Lung (tissue), 12 donors: Measurements from ENCODE around the gene RAB44. TPM values are rescaled to one million over a fixed set of nuclear protein-coding genes. Genes with fewer than 3 reads are reported as not detected.

Experiments used
- ATAC-seq: fragments of 200-7000 bp; cut with Tn5 transposase; one replicate; pipeline ENCODE4 v1.9.1; 2020; ENCODE audit warnings: moderate number of reproducible peaks; ENCODE audit not compliant: insufficient read depth, low FRiP score
- DNase-seq, 3 donors: peaks; one replicate each; pipeline ENCODE4 v3.0.0-alpha.2; 2013 to 2017
- H3K27ac ChIP-seq, 2 donors: one replicate each; pipeline ENCODE4 v1.5.1; 2013; ENCODE audit warnings: mild to moderate bottlenecking in 2 of 2, moderate library complexity in 2 of 2, control low read depth in 1 of 2, inconsistent platforms in 1 of 2, low read depth in 1 of 2, low read length in 1 of 2
- H3K27me3 ChIP-seq, 3 donors: one replicate each; pipeline ENCODE4 v1.5.1; 2013; ENCODE audit warnings: low read length in 2 of 3; ENCODE audit not compliant: control insufficient read depth in 3 of 3, insufficient read depth in 3 of 3
- H3K36me3 ChIP-seq, 4 donors: one replicate each; pipeline ENCODE4 v1.5.1; 2013; ENCODE audit warnings: low read length in 4 of 4, mild to moderate bottlenecking in 1 of 4, moderate library complexity in 1 of 4; ENCODE audit not compliant: control insufficient read depth in 4 of 4, insufficient read depth in 4 of 4
- H3K4me1 ChIP-seq, 5 donors: one replicate each; pipeline ENCODE4 v1.5.1; 2013; ENCODE audit warnings: low read length in 5 of 5, mild to moderate bottlenecking in 2 of 5, moderate library complexity in 1 of 5; ENCODE audit not compliant: control insufficient read depth in 5 of 5, insufficient read depth in 5 of 5
- H3K4me3 ChIP-seq: one replicate; pipeline ENCODE4 v1.5.1; 2013; ENCODE audit warnings: mild to moderate bottlenecking, control low read depth, moderate library complexity
- H3K9ac ChIP-seq, 2 donors: one replicate each; pipeline ENCODE4 v1.5.1; 2013; ENCODE audit warnings: low read length in 2 of 2, control low read depth in 1 of 2; ENCODE audit not compliant: insufficient read depth in 1 of 2
- H3K9me3 ChIP-seq, 4 donors: one replicate each; pipeline ENCODE4 v1.5.1; 2013; ENCODE audit warnings: low read length in 3 of 4, mild to moderate bottlenecking in 1 of 4, moderate library complexity in 1 of 4; ENCODE audit not compliant: control insufficient read depth in 4 of 4, insufficient read depth in 3 of 4
- WGBS, 2 donors: extraction: QIAGEN DNeasy Blood & Tissue Kit; methylation state at CpG; one replicate each; pipeline ENCODE4 v1.1.7; 2013; 5-methylcytosine and 5-hydroxymethylcytosine counted together
- polyA plus RNA-seq, 2 donors: library from polyadenylated mRNA; stranded (reverse); fragments of 200-250 nt; gene quantifications; one replicate each; pipeline ENCODE4 v1.2.1, GENCODE V29; 2013
- total RNA-seq, 2 donors: library from RNA; depleted of rRNA in 1 of 2; stranded (reverse); fragments of >200 nt in 1 of 2; gene quantifications; one replicate each; pipeline ENCODE4 v1.2.1, GENCODE V29; 2014 to 2021
- TF ChIP-seq, protein P1 (sequence below): IDR thresholded peaks from 2 replicates; pipeline ENCODE4 v1.5.1; 2012; ENCODE audit warnings: mild to moderate bottlenecking; ENCODE audit errors: control extremely low read depth, extremely low read depth
- donor health status: control.
- donor health status: control.
- donor health status: Bipolar disorder and iron deficiency.
- donor health status: healthy.
- donor health status: DM: yes; HTN: yes; CAD: no.

RAB44 gene
- total and polyA plus RNA-seq, 4 donors = 0.26 to 1.5 (median 0.91) TPM

GRCh38 chr6:36688739-36689075 is 8.9 kb upstream of the RAB44 start:
- H3K27ac ChIP-seq = no peak overlapping the region
- no peak overlapping the region for H3K9ac ChIP-seq
- TF ChIP-seq, protein P1, sequence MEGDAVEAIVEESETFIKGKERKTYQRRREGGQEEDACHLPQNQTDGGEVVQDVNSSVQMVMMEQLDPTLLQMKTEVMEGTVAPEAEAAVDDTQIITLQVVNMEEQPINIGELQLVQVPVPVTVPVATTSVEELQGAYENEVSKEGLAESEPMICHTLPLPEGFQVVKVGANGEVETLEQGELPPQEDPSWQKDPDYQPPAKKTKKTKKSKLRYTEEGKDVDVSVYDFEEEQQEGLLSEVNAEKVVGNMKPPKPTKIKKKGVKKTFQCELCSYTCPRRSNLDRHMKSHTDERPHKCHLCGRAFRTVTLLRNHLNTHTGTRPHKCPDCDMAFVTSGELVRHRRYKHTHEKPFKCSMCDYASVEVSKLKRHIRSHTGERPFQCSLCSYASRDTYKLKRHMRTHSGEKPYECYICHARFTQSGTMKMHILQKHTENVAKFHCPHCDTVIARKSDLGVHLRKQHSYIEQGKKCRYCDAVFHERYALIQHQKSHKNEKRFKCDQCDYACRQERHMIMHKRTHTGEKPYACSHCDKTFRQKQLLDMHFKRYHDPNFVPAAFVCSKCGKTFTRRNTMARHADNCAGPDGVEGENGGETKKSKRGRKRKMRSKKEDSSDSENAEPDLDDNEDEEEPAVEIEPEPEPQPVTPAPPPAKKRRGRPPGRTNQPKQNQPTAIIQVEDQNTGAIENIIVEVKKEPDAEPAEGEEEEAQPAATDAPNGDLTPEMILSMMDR = no peak
- H3K9me3 ChIP-seq = peaks cover 0 to 2% (median 0%) of the 10 kb centered on the region in 4 donors
- ATAC-seq (no peak), DNase-seq (no peak)
- no peaks in the 10 kb centered on the region for H3K27me3 ChIP-seq
- WGBS, 2 donors = 91 to 97% methylated on average over 5 of the region's 5 CpGs
- peaks cover 0 to 5% (median 0%) of the 10 kb centered on the region in 5 donors for H3K4me1 ChIP-seq
- H3K36me3 ChIP-seq = peaks cover 0 to 29% (median 12%) of the 10 kb centered on the region in 4 donors
- H3K4me3 ChIP-seq = no peak overlapping the region

GRCh38 chr6:36691011-36691410 is 6.6 kb upstream of the RAB44 start:
- TF ChIP-seq, protein P1 = no peak
- 89 to 94% methylated on average over 4 of the region's 4 CpGs for WGBS, 2 donors
- H3K27me3 ChIP-seq = no peaks in the 10 kb centered on the region

DNA sequence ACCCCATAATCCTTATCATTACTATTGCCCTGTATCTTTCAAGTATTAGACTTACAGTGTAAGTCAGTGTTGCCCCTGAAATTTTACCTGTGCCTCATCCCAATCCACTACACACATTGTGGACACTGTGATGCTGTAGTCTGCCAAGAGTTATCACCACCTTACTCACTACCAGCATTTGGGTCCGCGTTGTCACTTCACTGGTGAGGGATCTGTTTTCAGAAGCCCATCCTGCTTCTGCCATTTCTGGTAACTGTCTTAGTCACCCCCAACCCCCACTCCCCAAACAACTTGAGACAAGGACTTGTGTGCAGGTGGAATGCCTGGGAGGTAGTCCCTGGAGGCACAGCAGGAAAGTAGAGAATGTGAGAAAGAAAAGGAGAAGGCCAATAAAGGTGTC is 6.0 kb upstream of the RAB44 start:
- 96 to 100% methylated on average over 2 of the region's 2 CpGs for WGBS, 2 donors

More at GRCh38 chr6:36691011-36691410, 6.6 kb upstream of the RAB44 start:
- H3K36me3 ChIP-seq = peaks cover 0 to 12% (median 5%) of the 10 kb centered on the region in 4 donors
- no peak overlapping the region for H3K9ac ChIP-seq
- peaks cover 0 to 5% (median 0%) of the 10 kb centered on the region in 5 donors for H3K4me1 ChIP-seq
- H3K9me3 ChIP-seq = peaks cover 0 to 2% (median 0%) of the 10 kb centered on the region in 4 donors
- no peak overlapping the region for H3K4me3 ChIP-seq
- no peak for DNase-seq
- ATAC-seq = no peak
- H3K27ac ChIP-seq = no peak overlapping the region

More for the DNA sequence above, 6.0 kb upstream of the RAB44 start:
- TF ChIP-seq, protein P1 = no peak
- Histone ChIP-seq H3K27me3 (no peaks in the 10 kb centered on the region), H3K9me3 (peaks cover 0 to 2% (median 0%) of the 10 kb centered on the region in 4 donors), H3K4me1 (peaks cover 0 to 5% (median 0%) of the 10 kb centered on the region in 5 donors), H3K9ac (no peak overlapping the region), H3K36me3 (peaks cover 0 to 6% (median 2%) of the 10 kb centered on the region in 4 donors), H3K4me3 (no peak overlapping the region), H3K27ac (no peak overlapping the region)
- no peak for ATAC-seq
- no peak for DNase-seq
